Upper lobe of left lung (tissue), 6 donors: Measurements from ENCODE around the gene SLC38A2. TPM values are rescaled to one million over a fixed set of nuclear protein-coding genes. Genes with fewer than 3 reads are reported as not detected.

Experiments used
- ATAC-seq, 2 donors: fragments of 200-7000 bp; cut with Tn5 transposase; one replicate each; pipeline ENCODE4 v1.9.1; 2022; ENCODE audit warnings: mild to moderate bottlenecking in 2 of 2, moderate library complexity in 2 of 2; ENCODE audit not compliant: low FRiP score in 2 of 2
- DNase-seq, 2 donors: peaks; one replicate each; pipeline ENCODE4 v3.0.0-alpha.2; 2019 to 2020
- H3K27ac ChIP-seq, 4 donors: fragments of 200-600 bp; sonication (generic); one replicate each; pipeline ENCODE4 v1.5.1; 2016 to 2019
- H3K27me3 ChIP-seq, 4 donors: fragments of 200-600 bp; sonication (generic); one replicate each; pipeline ENCODE4 v1.5.1; 2017 to 2019
- H3K36me3 ChIP-seq, 4 donors: fragments of 200-600 bp; sonication (generic); one replicate each; pipeline ENCODE4 v1.5.1; 2016 to 2019
- H3K4me1 ChIP-seq, 4 donors: fragments of 200-600 bp; sonication (generic); one replicate each; pipeline ENCODE4 v1.5.1; 2018 to 2019
- H3K4me3 ChIP-seq, 4 donors: fragments of 200-600 bp; sonication (generic); one replicate each; pipeline ENCODE4 v1.5.1; 2017 to 2019; ENCODE audit warnings: mild to moderate bottlenecking in 2 of 4, moderate library complexity in 1 of 4
- H3K9me3 ChIP-seq, 4 donors: fragments of 200-600 bp; sonication (generic); one replicate each; pipeline ENCODE4 v1.5.1; 2018 to 2019
- CTCF ChIP-seq, 6 experiments: fragments of 450-650 bp in 4 of 6; fragments of 200-600 bp in 2 of 6; sonication (generic) in 2 of 6; IDR thresholded peaks; one replicate each; pipeline ENCODE4 v1.5.1; 2016 to 2019; ENCODE audit warnings: antibody characterized with exemption in 6 of 6
- EP300 ChIP-seq, 4 donors: sonication (generic); formaldehyde crosslinking; IDR thresholded peaks; one replicate each; pipeline ENCODE4 v1.5.1; 2017; ENCODE audit warnings: antibody characterized with exemption in 4 of 4, control low read depth in 2 of 4
- POLR2A ChIP-seq, 4 donors: fragments of 450-650 bp; IDR thresholded peaks; one replicate each; pipeline ENCODE4 v1.5.1; 2016 to 2017; ENCODE audit warnings: antibody characterized with exemption in 4 of 4, mild to moderate bottlenecking in 2 of 4
- POLR2AphosphoS5 ChIP-seq, 2 donors: sonication (generic); formaldehyde crosslinking; IDR thresholded peaks; one replicate each; pipeline ENCODE4 v1.5.1; 2017; ENCODE audit warnings: antibody characterized with exemption in 2 of 2
- WGBS, 2 donors: methylation state at CpG; one replicate each; pipeline ENCODE4 v1.1.5; 2017 to 2018; 5-methylcytosine and 5-hydroxymethylcytosine counted together
- total RNA-seq, 6 donors: library from RNA; depleted of rRNA in 4 of 6; stranded (reverse); fragments of >200 nt in 4 of 6; gene quantifications; one replicate each; pipeline versions ENCODE4 v1.1.0 to v1.2.1, GENCODE V29; 2016 to 2021
- donor health status: DM: no; HTN: no; CAD: no; lungs with moderate emphysema.
- donor health status: DM: no; HTN: yes; CAD: no; lungs with severe emphysema.

SLC38A2 gene
- total RNA-seq, 6 donors from 2014 or later = 104 to 409 (median 223) TPM

GRCh38 chr12:46356655-46357437 lies 15.7 kb downstream of the SLC38A2 start:
- H3K4me3 ChIP-seq = no peak overlapping the region
- ATAC-seq (peak in 1 of 2 donors; percentile 47), DNase-seq (no peak)
- no peak for TF ChIP-seq EP300 (IDR thresholded peaks at IDR 0.05)
- no peak for TF ChIP-seq CTCF (IDR thresholded peaks at IDR 0.05)
- no peak for TF ChIP-seq POLR2AphosphoS5 (IDR thresholded peaks at IDR 0.05)
- TF ChIP-seq POLR2A (IDR thresholded peaks at IDR 0.05) = no peak
- peaks cover 0 to 8% (median 7%) of the 10 kb centered on the region in 4 donors for H3K4me1 ChIP-seq
- no peaks in the 10 kb centered on the region for H3K27me3 ChIP-seq
- peaks cover 18 to 34% (median 31%) of the 10 kb centered on the region in 4 donors for H3K36me3 ChIP-seq
- no peak overlapping the region for H3K27ac ChIP-seq
- 74 to 76% methylated on average over 5 of the region's 5 CpGs for WGBS, 2 donors
- H3K9me3 ChIP-seq = no peaks in the 10 kb centered on the region

GRCh38 chr12:46354802-46355199 lies 17.8 kb downstream of the SLC38A2 start:
- Histone ChIP-seq H3K27me3 (no peaks in the 10 kb centered on the region), H3K27ac (no peak overlapping the region), H3K36me3 (peaks cover 9 to 14% (median 11%) of the 10 kb centered on the region in 4 donors), H3K4me1 (peaks cover 0 to 3% (median 0%) of the 10 kb centered on the region in 4 donors), H3K4me3 (no peak overlapping the region), H3K9me3 (no peaks in the 10 kb centered on the region)
- 38 to 62% methylated on average over 1 of the region's 1 CpG for WGBS, 2 donors
- ATAC-seq (no peak), DNase-seq (no peak)
- TF ChIP-seq CTCF (IDR thresholded peaks at IDR 0.05) (no peak), POLR2A (IDR thresholded peaks at IDR 0.05) (no peak), EP300 (IDR thresholded peaks at IDR 0.05) (no peak), POLR2AphosphoS5 (IDR thresholded peaks at IDR 0.05) (no peak)

GRCh38 chr12:46354111-46354801 lies 18.3 kb downstream of the SLC38A2 start:
- H3K27ac ChIP-seq = no peak overlapping the region
- WGBS, 2 donors = 74 to 82% methylated on average over 5 of the region's 5 CpGs
- peaks cover 3 to 8% (median 5%) of the 10 kb centered on the region in 4 donors for H3K36me3 ChIP-seq
- ATAC-seq = no peak
- no peaks in the 10 kb centered on the region for H3K27me3 ChIP-seq
- TF ChIP-seq CTCF (IDR thresholded peaks at IDR 0.05) (no peak), POLR2A (IDR thresholded peaks at IDR 0.05) (no peak), POLR2AphosphoS5 (IDR thresholded peaks at IDR 0.05) (no peak)
- H3K4me1 ChIP-seq = peaks cover 0 to 4% (median 2%) of the 10 kb centered on the region in 4 donors
- H3K9me3 ChIP-seq = no peaks in the 10 kb centered on the region
- DNase-seq = no peak
- no peak overlapping the region for H3K4me3 ChIP-seq

- no peak for DNase-seq
- ATAC-seq = no peak
- no peaks in the 10 kb centered on the region for H3K9me3 ChIP-seq
- H3K4me1 ChIP-seq = peaks cover 0 to 4% (median 2%) of the 10 kb centered on the region in 4 donors
- no peaks in the 10 kb centered on the region for H3K27me3 ChIP-seq
- TF ChIP-seq POLR2A (IDR thresholded peaks at IDR 0.05) = no peak
- no peak for TF ChIP-seq EP300 (IDR thresholded peaks at IDR 0.05)
- no peak for TF ChIP-seq POLR2AphosphoS5 (IDR thresholded peaks at IDR 0.05)
- no peak for TF ChIP-seq CTCF (IDR thresholded peaks at IDR 0.05)
- WGBS, 2 donors = 56 to 60% methylated on average over 2 of the region's 2 CpGs
- H3K27ac ChIP-seq = no peak overlapping the region
- H3K36me3 ChIP-seq = no peaks in the 10 kb centered on the region
- H3K4me3 ChIP-seq = no peak overlapping the region
Measured at GRCh38 chr12:46351886-46352650, 20.5 kb downstream of the SLC38A2 start.
